Adrenal gland (tissue), 5 donors: ENCODE data around the gene NOB1.

ENCODE experiments used
- CTCF ChIP-seq, 6 experiments: fragments of 450-650 bp in 4 of 6; fragments of 200-600 bp in 2 of 6; sonication (generic) in 1 of 6; IDR thresholded peaks; 1 replicate in 5 of 6; 2 replicates in 1 of 6; pipeline versions ENCODE4 v1.5.1 to v1.8.0; 2016 to 2021; ENCODE audit warnings: antibody characterized with exemption in 6 of 6, mild to moderate bottlenecking in 2 of 6, moderate library complexity in 1 of 6
- POLR2A ChIP-seq, 2 donors: fragments of 450-650 bp; IDR thresholded peaks; one replicate each; pipeline ENCODE4 v1.6.1; 2017; ENCODE audit warnings: antibody characterized with exemption in 2 of 2, mild to moderate bottlenecking in 2 of 2, moderate library complexity in 1 of 2
- donor health status: DM: no; HTN: no; CAD: no.

- TF ChIP-seq CTCF (IDR thresholded peaks at IDR 0.05) (peak; percentile 94 to 100 (median 99)), POLR2A (IDR thresholded peaks at IDR 0.05) (peak; percentile 32 to 62)
These were observed at the start of gene NOB1 for GRCh38 chr16:69754469-69755310.
